ENCODE results near the gene DUSP6. TPM values are rescaled to one million over a fixed set of nuclear protein-coding genes. Genes with fewer than 3 reads are reported as not detected.

Gene DUSP6
- total and polyA plus RNA-seq, 4 experiments from 2014 or later = 0.90 to 2.2 (median 1.7) TPM

GRCh38 chr12:89364058-89364457 is 11.8 kb upstream of the DUSP6 start:
- CTCF ChIA-PET (ENCODE audit: partially characterized antibody) = no interaction called here
- H3K36me3 Mint-ChIP-seq = no peaks in the 10 kb centered on the region
- H3K4me3 ChIP-seq (ENCODE audit: low read length in 2 of 2) = no peak overlapping the region
- no peaks in the 10 kb centered on the region for H3K27me3 ChIP-seq (ENCODE audit: insufficient read depth, low read length)
- H3K9me3 ChIP-seq (ENCODE audit: control insufficient read depth in 1 of 2, low read length in 2 of 2) = no peaks in the 10 kb centered on the region
- no peak overlapping the region for H3K4me3 Mint-ChIP-seq
- no peaks in the 10 kb centered on the region for H3K4me1 ChIP-seq (ENCODE audit: insufficient read depth, low read length)
- H3K4me1 Mint-ChIP-seq = peaks cover 0 to 1% (median 0%) of the 10 kb centered on the region in 4 donors
- no peaks in the 10 kb centered on the region for H3K36me3 ChIP-seq (ENCODE audit: insufficient read depth, low read length)
- no peaks in the 10 kb centered on the region for H3K9me3 Mint-ChIP-seq
- intact Hi-C loops (cut with micrococcal nuclease) = no loop called here
- no peak for DNase-seq
- POLR2A ChIA-PET (ENCODE audit: partially characterized antibody) = interaction anchor here (1.5 kb wide), 1 partner anchor 11 kb away, joined by 3 read pairs; no protein-coding TSS in a partner anchor
- no peaks in the 10 kb centered on the region for H3K27me3 Mint-ChIP-seq
- H3K27ac Mint-ChIP-seq = no peak overlapping the region
- no peak overlapping the region for H3K27ac ChIP-seq (ENCODE audit: low read depth, low read length)

- intact Hi-C loops (cut with micrococcal nuclease) = no loop called here
- Mint-ChIP-seq H3K36me3 (no peaks in the 10 kb centered on the region), H3K27ac (no peak overlapping the region), H3K4me1 (peaks cover 0 to 1% (median 0%) of the 10 kb centered on the region in 4 donors), H3K4me3 (no peak overlapping the region), H3K9me3 (no peaks in the 10 kb centered on the region), H3K27me3 (no peaks in the 10 kb centered on the region)
- Histone ChIP-seq H3K4me3 (ENCODE audit: low read length in 2 of 2) (no peak overlapping the region), H3K9me3 (ENCODE audit: control insufficient read depth in 1 of 2, low read length in 2 of 2) (no peaks in the 10 kb centered on the region), H3K4me1 (ENCODE audit: insufficient read depth, low read length) (no peaks in the 10 kb centered on the region), H3K27me3 (ENCODE audit: insufficient read depth, low read length) (no peaks in the 10 kb centered on the region), H3K36me3 (ENCODE audit: insufficient read depth, low read length) (no peaks in the 10 kb centered on the region), H3K27ac (ENCODE audit: low read depth, low read length) (no peak overlapping the region)
- ChIA-PET POLR2A (ENCODE audit: partially characterized antibody) (no interaction called here), CTCF (ENCODE audit: partially characterized antibody) (no interaction called here)
- no peak for DNase-seq
Observed at GRCh38 chr12:89363582-89363981, 11.3 kb upstream of the DUSP6 start.

DNA sequence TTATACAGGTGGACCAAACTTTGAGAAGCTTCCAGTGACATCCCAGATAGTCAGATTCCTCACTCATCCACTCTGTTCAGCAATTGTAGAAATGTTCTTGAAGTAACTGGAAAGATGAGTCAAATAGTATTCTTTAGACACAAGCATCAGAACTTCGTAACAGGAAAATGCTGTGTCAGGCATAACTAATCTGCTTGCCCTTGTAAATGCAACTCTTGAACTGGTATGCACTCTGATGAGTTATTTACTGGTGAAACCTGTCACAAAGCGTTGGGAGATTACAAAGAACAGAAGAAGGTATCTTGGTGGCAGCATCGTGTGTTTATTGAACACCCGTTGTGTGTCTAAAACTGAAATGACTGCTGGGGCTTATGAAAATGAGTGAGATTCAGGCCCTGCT is 10.8 kb upstream of the DUSP6 start:
- Histone ChIP-seq H3K27me3 (ENCODE audit: insufficient read depth, low read length) (no peaks in the 10 kb centered on the region), H3K9me3 (ENCODE audit: control insufficient read depth in 1 of 2, low read length in 2 of 2) (no peaks in the 10 kb centered on the region), H3K4me1 (ENCODE audit: insufficient read depth, low read length) (no peaks in the 10 kb centered on the region), H3K4me3 (ENCODE audit: low read length in 2 of 2) (no peak overlapping the region), H3K36me3 (ENCODE audit: insufficient read depth, low read length) (no peaks in the 10 kb centered on the region), H3K27ac (ENCODE audit: low read depth, low read length) (no peak overlapping the region)
- intact Hi-C loops (cut with micrococcal nuclease) = no loop called here
- DNase-seq = no peak
- Mint-ChIP-seq H3K4me3 (no peak overlapping the region), H3K4me1 (peaks cover 0 to 1% (median 0%) of the 10 kb centered on the region in 4 donors), H3K9me3 (no peaks in the 10 kb centered on the region), H3K27me3 (no peaks in the 10 kb centered on the region), H3K36me3 (no peaks in the 10 kb centered on the region), H3K27ac (no peak overlapping the region)
- POLR2A ChIA-PET (ENCODE audit: partially characterized antibody) = no interaction called here
- CTCF ChIA-PET (ENCODE audit: partially characterized antibody) = no interaction called here

GRCh38 chr12:89359615-89360014 is 7.3 kb upstream of the DUSP6 start:
- ChIA-PET CTCF (ENCODE audit: partially characterized antibody) (interaction anchor here (0.9 kb wide), 1 partner anchor 169 kb away, joined by 3 read pairs; no protein-coding TSS in a partner anchor), POLR2A (ENCODE audit: partially characterized antibody) (interaction anchor here (1.4 kb wide), 1 partner anchor 102 kb away, joined by 3 read pairs; no protein-coding TSS in a partner anchor)
- Mint-ChIP-seq H3K4me3 (no peak overlapping the region), H3K9me3 (no peaks in the 10 kb centered on the region), H3K4me1 (peaks cover 4 to 16% (median 8%) of the 10 kb centered on the region in 4 donors), H3K36me3 (no peaks in the 10 kb centered on the region), H3K27me3 (no peaks in the 10 kb centered on the region), H3K27ac (no peak overlapping the region)
- intact Hi-C loops (cut with micrococcal nuclease) = no loop called here
- no peak overlapping the region for H3K4me3 ChIP-seq (ENCODE audit: low read length in 2 of 2)
- H3K4me1 ChIP-seq (ENCODE audit: insufficient read depth, low read length) = peaks cover 7% of the 10 kb centered on the region
- H3K27ac ChIP-seq (ENCODE audit: low read depth, low read length) = no peak overlapping the region
- no peaks in the 10 kb centered on the region for H3K27me3 ChIP-seq (ENCODE audit: insufficient read depth, low read length)
- no peaks in the 10 kb centered on the region for H3K36me3 ChIP-seq (ENCODE audit: insufficient read depth, low read length)
- DNase-seq = no peak
- no peaks in the 10 kb centered on the region for H3K9me3 ChIP-seq (ENCODE audit: control insufficient read depth in 1 of 2, low read length in 2 of 2)

DNA sequence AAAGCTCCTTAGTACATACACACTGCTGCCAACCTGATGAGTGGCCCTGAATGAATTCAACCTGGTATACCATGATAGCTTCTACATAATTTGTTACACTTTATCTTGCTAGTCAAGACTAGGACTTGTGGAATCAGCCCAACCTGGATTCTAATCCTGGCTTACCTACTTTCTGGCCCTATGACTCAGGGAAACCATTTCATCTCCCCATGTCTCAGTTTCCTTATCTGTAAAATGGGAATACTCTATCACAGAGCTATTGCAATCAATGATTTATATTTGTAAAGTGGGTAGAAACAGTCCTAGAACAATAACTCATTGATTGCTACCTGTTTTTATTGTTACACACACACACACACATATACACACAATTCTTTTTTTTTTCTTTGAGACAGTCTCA is 6.5 kb upstream of the DUSP6 start:
- Histone ChIP-seq H3K36me3 (ENCODE audit: insufficient read depth, low read length) (no peaks in the 10 kb centered on the region), H3K4me1 (ENCODE audit: insufficient read depth, low read length) (peaks cover 12% of the 10 kb centered on the region), H3K27me3 (ENCODE audit: insufficient read depth, low read length) (no peaks in the 10 kb centered on the region), H3K27ac (ENCODE audit: low read depth, low read length) (no peak overlapping the region), H3K9me3 (ENCODE audit: control insufficient read depth in 1 of 2, low read length in 2 of 2) (no peaks in the 10 kb centered on the region), H3K4me3 (ENCODE audit: low read length in 2 of 2) (no peak overlapping the region)
- intact Hi-C loops (cut with micrococcal nuclease) = no loop called here
- CTCF ChIA-PET (ENCODE audit: partially characterized antibody) = no interaction called here
- Mint-ChIP-seq H3K27ac (peak overlapping the region in 1 of 7 donors; percentile 5), H3K4me1 (peaks cover 7 to 21% (median 10%) of the 10 kb centered on the region in 4 donors), H3K9me3 (no peaks in the 10 kb centered on the region), H3K4me3 (peak overlapping the region in 1 of 8 donors; percentile 7), H3K36me3 (no peaks in the 10 kb centered on the region), H3K27me3 (no peaks in the 10 kb centered on the region)
- DNase-seq = no peak
- POLR2A ChIA-PET (ENCODE audit: partially characterized antibody) = interaction anchor here (1.4 kb wide), 1 partner anchor 103 kb away, joined by 3 read pairs; no protein-coding TSS in a partner anchor

- DNase-seq = no peak
- Histone ChIP-seq H3K4me1 (ENCODE audit: insufficient read depth, low read length) (peaks cover 19% of the 10 kb centered on the region), H3K27me3 (ENCODE audit: insufficient read depth, low read length) (no peaks in the 10 kb centered on the region), H3K36me3 (ENCODE audit: insufficient read depth, low read length) (no peaks in the 10 kb centered on the region), H3K4me3 (ENCODE audit: low read length in 2 of 2) (no peak overlapping the region), H3K9me3 (ENCODE audit: control insufficient read depth in 1 of 2, low read length in 2 of 2) (no peaks in the 10 kb centered on the region), H3K27ac (ENCODE audit: low read depth, low read length) (no peak overlapping the region)
- Mint-ChIP-seq H3K27me3 (no peaks in the 10 kb centered on the region), H3K4me1 (peaks cover 13 to 26% (median 18%) of the 10 kb centered on the region in 4 donors), H3K36me3 (peaks cover 0 to 5% of the 10 kb centered on the region in 2 donors), H3K27ac (no peak overlapping the region), H3K4me3 (no peak overlapping the region), H3K9me3 (peaks cover 0 to 1% (median 0%) of the 10 kb centered on the region in 8 donors)
- ChIA-PET POLR2A (ENCODE audit: partially characterized antibody) (no interaction called here), CTCF (ENCODE audit: partially characterized antibody) (no interaction called here)
- intact Hi-C loops (cut with micrococcal nuclease) = no loop called here
Observed at GRCh38 chr12:89357297-89357730, 5.0 kb upstream of the DUSP6 start.

DNA sequence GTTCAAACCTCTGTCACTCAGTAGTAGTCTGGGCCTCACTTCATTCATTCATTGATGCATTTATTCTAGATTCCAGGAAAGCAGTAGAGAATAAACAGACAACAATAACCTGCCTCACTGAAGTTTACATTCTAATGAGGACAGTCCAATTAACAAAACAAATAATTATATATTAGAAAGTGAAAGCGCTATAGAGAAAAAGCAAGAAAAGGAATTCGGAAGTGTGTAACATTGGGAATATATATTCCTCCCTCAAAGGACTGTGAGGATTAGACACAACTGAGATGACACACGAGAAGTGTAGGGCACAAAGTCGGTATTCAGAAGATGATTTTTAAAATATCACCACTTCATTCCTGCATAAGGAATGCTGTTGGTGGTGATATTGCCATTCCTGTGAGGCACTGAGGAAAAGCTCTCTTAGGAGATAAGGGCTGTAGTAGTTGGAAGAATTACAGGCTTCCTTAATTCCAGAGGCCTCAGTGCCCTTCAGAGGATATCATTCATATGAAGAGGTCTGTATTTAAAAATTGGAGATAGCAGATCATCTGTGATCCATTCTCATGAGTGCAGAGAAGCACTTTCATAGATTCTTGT is 3.9 kb upstream of the DUSP6 start:
- ChIA-PET POLR2A (ENCODE audit: partially characterized antibody) (no interaction called here), CTCF (ENCODE audit: partially characterized antibody) (no interaction called here)
- Histone ChIP-seq H3K4me1 (ENCODE audit: insufficient read depth, low read length) (peaks cover 19% of the 10 kb centered on the region), H3K27ac (ENCODE audit: low read depth, low read length) (no peak overlapping the region), H3K4me3 (ENCODE audit: low read length in 2 of 2) (no peak overlapping the region), H3K27me3 (ENCODE audit: insufficient read depth, low read length) (no peaks in the 10 kb centered on the region), H3K9me3 (ENCODE audit: control insufficient read depth in 1 of 2, low read length in 2 of 2) (no peaks in the 10 kb centered on the region), H3K36me3 (ENCODE audit: insufficient read depth, low read length) (no peaks in the 10 kb centered on the region)
- peaks cover 0 to 8% of the 10 kb centered on the region in 2 donors for H3K36me3 Mint-ChIP-seq
- H3K4me3 Mint-ChIP-seq = peak overlapping the region in 2 of 8 donors; percentile 14 to 26
- H3K27ac Mint-ChIP-seq = no peak overlapping the region
- intact Hi-C loops (cut with micrococcal nuclease) = no loop called here
- H3K4me1 Mint-ChIP-seq = peaks cover 13 to 28% (median 21%) of the 10 kb centered on the region in 4 donors
- no peak for DNase-seq
- H3K9me3 Mint-ChIP-seq = peaks cover 0 to 1% (median 0%) of the 10 kb centered on the region in 8 donors
- no peaks in the 10 kb centered on the region for H3K27me3 Mint-ChIP-seq
